Osteoblast (primary cell): ENCODE data around the gene RNF44. TPM values are rescaled to one million over a fixed set of nuclear protein-coding genes. Genes with fewer than 3 reads are reported as not detected.

Experiments used
- DNase-seq: peaks from one replicate; pipeline ENCODE4 v3.0.0; 2011; ENCODE audit warnings: low spot score, mixed read lengths; ENCODE audit not compliant: insufficient read length; ENCODE audit errors: missing footprints
- H2AFZ ChIP-seq: 2 replicates; pipeline ENCODE4 v1.6.0; 2011; ENCODE audit warnings: mild to moderate bottlenecking, low read length
- H3K27ac ChIP-seq: 2 replicates; pipeline ENCODE4 v1.5.1; 2011; ENCODE audit warnings: mild to moderate bottlenecking, low read depth, low read length, moderate library complexity
- H3K27me3 ChIP-seq: 2 replicates; pipeline ENCODE4 v1.6.0; 2012; ENCODE audit warnings: mild to moderate bottlenecking, control low read depth, inconsistent platforms, low read length, moderate library complexity; ENCODE audit not compliant: insufficient read depth
- H3K36me3 ChIP-seq: 2 replicates; pipeline ENCODE4 v1.5.1; 2011; ENCODE audit warnings: mild to moderate bottlenecking, low read length, control low read depth, moderate library complexity; ENCODE audit not compliant: insufficient read depth
- H3K4me1 ChIP-seq: 2 replicates; pipeline ENCODE4 v1.5.1; 2011; ENCODE audit warnings: mild to moderate bottlenecking, low read length, control low read depth, moderate library complexity; ENCODE audit not compliant: insufficient read depth
- H3K4me2 ChIP-seq: 2 replicates; pipeline ENCODE4 v1.6.0; 2011; ENCODE audit warnings: mild to moderate bottlenecking, low read length; ENCODE audit not compliant: insufficient read depth
- H3K4me3 ChIP-seq: fragments of 200-600 bp; sonication (generic); 3 replicates; pipeline ENCODE4 v1.5.1; 2012; ENCODE audit warnings: mild to moderate bottlenecking, low read length, inconsistent platforms; ENCODE audit not compliant: insufficient read depth
- H3K79me2 ChIP-seq: 2 replicates; pipeline ENCODE4 v1.6.0; 2012; ENCODE audit warnings: mild to moderate bottlenecking, low read length, control low read depth, inconsistent platforms; ENCODE audit not compliant: insufficient read depth
- H3K9me3 ChIP-seq: 2 replicates; pipeline ENCODE4 v1.5.1; 2011; ENCODE audit warnings: low read depth, low read length, control low read depth
- H4K20me1 ChIP-seq: 2 replicates; pipeline ENCODE4 v1.6.0; 2012; ENCODE audit warnings: mild to moderate bottlenecking, low read length, control low read depth; ENCODE audit not compliant: insufficient read depth
- total RNA-seq: library from RNA; depleted of rRNA; stranded (reverse); fragments of >200 nt; gene quantifications from 2 replicates; pipeline ENCODE4 v1.2.3, GENCODE V29; 2012
- TF ChIP-seq, protein P1 (sequence below): IDR thresholded peaks from 2 replicates; pipeline ENCODE4 v1.5.1; 2011; ENCODE audit warnings: mild to moderate bottlenecking, low read depth, low read length, moderate library complexity; ENCODE audit errors: extremely low read depth

RNF44 gene
- total RNA-seq, 1 donor, result 5.4 TPM

DNA sequence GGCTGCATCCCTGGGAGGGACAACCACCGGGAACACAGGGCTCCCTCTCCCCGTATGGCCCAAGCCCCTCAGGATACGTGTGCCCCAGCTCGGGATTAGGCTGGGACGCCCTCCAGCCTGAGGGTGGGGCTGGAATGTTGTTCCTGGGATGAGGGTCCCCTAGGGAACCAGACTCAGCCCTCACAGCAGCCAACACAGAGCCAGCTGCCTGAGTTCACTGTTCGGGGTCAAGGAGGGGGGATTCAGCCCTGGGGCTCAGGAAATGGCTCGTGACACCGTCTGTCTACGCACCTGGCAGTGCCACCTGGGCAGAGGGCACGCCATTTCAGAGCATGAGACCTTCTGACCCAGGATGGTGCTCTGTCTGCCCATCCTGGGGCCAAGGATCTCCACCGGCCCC is 8.9 kb downstream of the RNF44 start:
- Histone ChIP-seq H3K9me3 (no peaks in the 10 kb centered on the region), H4K20me1 (peaks cover 13% of the 10 kb centered on the region), H3K27me3 (no peaks in the 10 kb centered on the region), H3K79me2 (peaks cover 12% of the 10 kb centered on the region), H3K4me1 (peaks cover 4% of the 10 kb centered on the region), H3K27ac (no peak overlapping the region), H2AFZ (no peak overlapping the region), H3K36me3 (peaks cover 28% of the 10 kb centered on the region), H3K4me2 (no peak overlapping the region), H3K4me3 (no peak overlapping the region)
- TF ChIP-seq, protein P1, sequence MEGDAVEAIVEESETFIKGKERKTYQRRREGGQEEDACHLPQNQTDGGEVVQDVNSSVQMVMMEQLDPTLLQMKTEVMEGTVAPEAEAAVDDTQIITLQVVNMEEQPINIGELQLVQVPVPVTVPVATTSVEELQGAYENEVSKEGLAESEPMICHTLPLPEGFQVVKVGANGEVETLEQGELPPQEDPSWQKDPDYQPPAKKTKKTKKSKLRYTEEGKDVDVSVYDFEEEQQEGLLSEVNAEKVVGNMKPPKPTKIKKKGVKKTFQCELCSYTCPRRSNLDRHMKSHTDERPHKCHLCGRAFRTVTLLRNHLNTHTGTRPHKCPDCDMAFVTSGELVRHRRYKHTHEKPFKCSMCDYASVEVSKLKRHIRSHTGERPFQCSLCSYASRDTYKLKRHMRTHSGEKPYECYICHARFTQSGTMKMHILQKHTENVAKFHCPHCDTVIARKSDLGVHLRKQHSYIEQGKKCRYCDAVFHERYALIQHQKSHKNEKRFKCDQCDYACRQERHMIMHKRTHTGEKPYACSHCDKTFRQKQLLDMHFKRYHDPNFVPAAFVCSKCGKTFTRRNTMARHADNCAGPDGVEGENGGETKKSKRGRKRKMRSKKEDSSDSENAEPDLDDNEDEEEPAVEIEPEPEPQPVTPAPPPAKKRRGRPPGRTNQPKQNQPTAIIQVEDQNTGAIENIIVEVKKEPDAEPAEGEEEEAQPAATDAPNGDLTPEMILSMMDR, result no peak
- DNase-seq, result peak; percentile 90

GRCh38 chr5:176527246-176528222 is 9.7 kb downstream of the RNF44 start:
- H4K20me1 ChIP-seq, result peaks cover 6% of the 10 kb centered on the region
- H3K27me3 ChIP-seq, result no peaks in the 10 kb centered on the region
- H3K4me3 ChIP-seq, result no peak overlapping the region
- H2AFZ ChIP-seq, result no peak overlapping the region
- H3K9me3 ChIP-seq, result no peaks in the 10 kb centered on the region
- TF ChIP-seq, protein P1, result no peak
- peaks cover 4% of the 10 kb centered on the region for H3K4me1 ChIP-seq
- H3K4me2 ChIP-seq, result no peak overlapping the region
- peaks cover 28% of the 10 kb centered on the region for H3K36me3 ChIP-seq
- peaks cover 5% of the 10 kb centered on the region for H3K79me2 ChIP-seq
- no peak overlapping the region for H3K27ac ChIP-seq
- no peak for DNase-seq

- H3K27ac ChIP-seq, result no peak overlapping the region
- TF ChIP-seq, protein P1, result no peak
- peaks cover 1% of the 10 kb centered on the region for H4K20me1 ChIP-seq
Observed at GRCh38 chr5:176526462-176526861, 10.7 kb downstream of the RNF44 start.

DNA sequence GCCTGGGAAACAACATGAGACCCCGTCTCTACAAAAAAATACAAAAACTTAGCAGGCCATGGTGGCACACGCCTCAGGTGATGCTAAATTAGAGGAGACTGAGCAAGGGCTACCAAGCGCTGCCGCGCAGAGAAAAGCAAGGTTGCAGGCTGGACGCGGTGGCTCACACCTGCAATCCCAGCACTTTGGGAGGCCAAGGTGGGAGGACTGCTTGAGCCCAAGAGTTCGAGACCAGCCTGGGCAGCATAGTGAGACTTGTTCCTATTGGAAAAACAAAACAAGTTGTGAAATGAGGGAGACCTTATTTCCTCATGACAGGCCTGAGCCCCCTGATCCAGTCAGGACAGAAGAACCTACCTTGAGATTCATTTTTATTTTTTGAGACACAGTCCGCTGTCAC is 11.5 kb downstream of the RNF44 start:
- TF ChIP-seq, protein P1, result no peak
- no peaks in the 10 kb centered on the region for H3K27me3 ChIP-seq
- H3K4me2 ChIP-seq, result no peak overlapping the region

More at GRCh38 chr5:176526462-176526861, 10.7 kb downstream of the RNF44 start:
- no peaks in the 10 kb centered on the region for H3K27me3 ChIP-seq
- no peaks in the 10 kb centered on the region for H3K9me3 ChIP-seq
- H3K4me1 ChIP-seq, result peaks cover 3% of the 10 kb centered on the region
- H3K36me3 ChIP-seq, result peaks cover 25% of the 10 kb centered on the region
- no peak overlapping the region for H3K4me2 ChIP-seq
- H3K4me3 ChIP-seq, result no peak overlapping the region
- no peak for DNase-seq
- H2AFZ ChIP-seq, result no peak overlapping the region
- H3K79me2 ChIP-seq, result no peaks in the 10 kb centered on the region

More for the DNA sequence above, 11.5 kb downstream of the RNF44 start:
- Histone ChIP-seq H3K79me2 (no peaks in the 10 kb centered on the region), H3K4me1 (no peaks in the 10 kb centered on the region), H3K4me3 (no peak overlapping the region), H4K20me1 (no peaks in the 10 kb centered on the region), H2AFZ (no peak overlapping the region), H3K36me3 (peaks cover 19% of the 10 kb centered on the region), H3K27ac (no peak overlapping the region), H3K9me3 (no peaks in the 10 kb centered on the region)
- no peak for DNase-seq
